ENCODE data around the gene KCNK17.
"Not testable (repeated sequence)": the region's sequence is repeated elsewhere in the genome, so short reads cannot be mapped to it uniquely, and the experiment has no call there.

KCNK17 gene

DNA sequence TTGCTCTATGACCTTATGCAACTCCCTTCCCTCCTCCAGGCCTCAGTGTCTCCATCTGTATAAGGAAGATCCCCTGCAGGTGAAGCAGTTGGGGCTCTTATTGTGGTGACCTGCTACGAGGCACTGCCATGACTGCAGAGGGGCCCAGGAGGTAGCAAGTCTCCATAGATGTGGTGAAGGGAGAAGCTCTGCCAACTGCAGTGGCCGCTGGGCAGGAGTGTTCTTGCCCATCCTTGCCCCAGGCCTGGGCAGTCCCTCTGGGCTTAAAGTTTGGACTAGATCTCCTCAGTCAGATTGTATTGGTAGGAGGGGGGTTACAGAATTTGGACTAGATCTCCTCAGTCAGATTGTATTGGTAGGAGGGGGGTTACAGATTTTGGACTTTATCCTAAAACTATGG, 12.2 kb downstream of the KCNK17 start:
- DNase-seq, result no peak

DNA sequence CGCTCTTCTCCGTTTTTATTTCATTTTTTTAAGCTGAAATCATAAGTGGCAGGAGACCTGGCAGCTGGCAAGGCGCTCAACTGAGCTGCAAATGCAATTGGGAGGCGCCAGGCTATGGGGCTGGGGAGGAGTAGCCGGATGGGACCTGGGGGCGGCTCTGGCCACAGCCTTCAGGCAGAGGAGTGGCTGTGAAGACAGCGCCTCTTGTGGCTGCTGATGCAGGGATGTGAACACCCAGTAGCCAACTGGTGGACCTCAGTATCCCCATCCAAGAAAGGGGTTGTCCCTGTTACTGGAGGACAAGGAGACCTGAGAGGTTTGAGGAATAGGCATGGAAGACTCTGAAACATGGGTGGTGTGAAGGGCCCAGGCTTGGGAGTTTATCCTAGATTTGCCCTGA, 12.6 kb downstream of the KCNK17 start:
- no peak for DNase-seq

DNA sequence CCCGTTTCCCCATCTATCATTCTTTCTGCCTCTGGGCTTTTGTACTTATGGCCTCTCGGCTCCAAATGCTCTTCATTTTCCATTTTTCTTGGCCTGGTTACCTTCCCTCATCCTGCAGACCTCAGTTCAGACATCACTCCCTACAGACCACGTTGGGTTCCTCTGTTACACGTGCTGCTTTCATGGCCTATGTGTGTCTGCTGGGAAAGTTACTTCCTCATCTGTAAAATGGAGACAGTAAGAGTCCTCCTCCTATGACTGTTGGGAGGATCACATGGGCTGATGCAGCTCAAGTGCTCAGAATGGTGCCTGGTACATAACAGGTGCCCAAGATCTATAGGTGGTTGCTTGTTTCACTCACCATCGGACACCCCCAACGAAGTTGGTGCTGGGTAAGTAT, 13.5 kb downstream of the KCNK17 start:
- peak in 1 of 2 donors; percentile 21 for DNase-seq

DNA sequence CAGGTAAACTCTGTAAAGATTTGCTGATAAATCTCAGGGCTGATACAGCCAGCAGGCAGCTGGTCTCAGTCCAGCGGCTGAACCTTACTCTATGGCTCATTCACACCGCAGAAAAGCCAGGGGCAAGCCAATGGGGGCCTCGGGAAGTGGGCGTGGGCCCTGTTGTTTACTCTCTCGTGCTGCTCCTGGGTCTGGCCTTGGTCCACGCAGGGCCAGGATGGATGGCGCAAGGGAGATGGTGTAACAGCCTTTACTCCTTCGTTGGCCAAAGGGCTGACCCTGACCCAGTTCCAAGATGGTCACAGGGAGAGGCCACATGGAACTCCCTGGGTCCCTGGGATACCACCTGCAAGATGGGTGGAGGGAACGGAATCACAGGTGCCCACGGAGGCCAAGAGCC, 16.2 kb downstream of the KCNK17 start:
- DNase-seq, result no peak

DNA sequence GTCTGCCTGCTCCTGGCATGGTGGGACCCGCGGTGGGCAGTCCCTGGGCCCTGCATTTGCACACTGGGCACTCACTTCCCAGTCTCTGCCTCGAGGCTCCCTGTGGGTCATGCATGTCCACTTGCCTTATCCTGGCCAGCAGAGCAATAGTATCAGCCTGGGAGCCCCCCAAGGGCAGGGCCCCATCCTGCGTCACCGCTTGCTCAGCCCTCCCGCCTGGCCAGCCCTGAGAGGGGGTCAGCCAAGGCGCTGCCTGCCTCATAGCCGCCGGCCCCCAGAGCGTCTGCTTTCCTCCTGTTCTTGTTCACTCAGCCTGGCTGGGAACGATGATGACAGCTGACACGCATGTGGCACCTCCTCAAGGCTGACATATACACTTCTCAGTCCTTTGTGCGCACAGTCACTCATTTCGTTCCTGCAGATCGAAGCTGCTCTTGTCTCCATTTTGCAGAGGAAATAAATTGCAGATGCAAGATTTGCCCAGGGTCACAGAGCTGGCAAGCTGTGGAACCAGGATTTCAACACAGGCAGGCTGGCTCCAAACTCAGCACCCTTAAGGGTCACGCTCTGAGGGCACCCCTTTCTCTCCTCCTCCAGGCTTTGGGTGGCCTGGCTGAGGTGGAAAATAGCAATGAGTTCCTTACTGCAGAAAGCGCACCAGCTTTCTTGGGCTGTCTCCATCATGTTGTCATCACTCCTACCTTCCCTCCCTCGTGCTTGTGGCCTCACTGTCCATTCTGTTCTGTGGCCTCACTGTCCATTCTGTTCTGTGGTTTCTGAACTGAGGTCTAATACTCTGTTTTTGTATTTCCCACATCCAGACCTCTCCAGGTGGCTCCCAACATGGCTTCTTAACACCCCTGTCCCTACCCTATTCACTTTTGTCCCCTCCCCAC, 17.2 kb downstream of the KCNK17 start:
- no peak for DNase-seq

DNA sequence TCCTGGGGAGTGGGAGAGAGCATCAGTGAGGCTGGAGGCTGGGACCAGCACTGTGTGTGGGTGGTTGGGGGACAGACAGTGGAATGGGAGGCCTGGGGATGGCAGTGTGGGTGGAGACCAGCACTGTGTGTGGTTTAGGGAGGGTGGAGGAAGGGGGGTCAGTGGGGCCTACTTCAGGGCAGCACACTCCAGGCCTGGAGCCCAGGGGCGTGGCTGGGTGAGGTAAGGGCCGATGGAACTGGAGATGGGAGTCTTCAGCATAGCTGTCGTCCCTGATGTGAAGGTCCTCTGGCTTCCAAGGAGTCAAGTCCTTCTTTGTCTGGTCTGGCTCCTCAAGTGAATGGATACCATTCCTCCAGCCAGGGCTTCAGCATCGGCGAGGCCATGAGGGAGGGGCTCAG, 18.6 kb downstream of the KCNK17 start:
- DNase-seq, result no peak

DNA sequence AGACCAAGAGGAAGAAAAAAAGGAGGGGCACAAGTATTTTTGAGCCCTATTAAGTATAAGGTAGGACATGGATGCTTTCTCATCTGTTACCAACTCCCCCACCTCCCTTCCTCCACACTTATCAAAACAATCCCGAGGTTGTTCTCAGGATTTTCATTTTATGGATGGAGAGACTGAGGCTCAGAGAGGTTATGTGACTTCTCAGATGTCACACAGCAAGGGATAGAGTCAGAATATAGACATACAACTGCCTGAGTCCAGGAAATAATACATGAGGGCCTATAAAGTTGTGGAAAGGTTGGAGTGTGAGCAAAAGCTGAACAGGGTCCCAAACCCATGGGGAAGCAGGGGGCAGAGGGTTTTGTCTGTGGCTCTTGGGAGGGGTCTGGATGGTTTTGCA, 19.3 kb downstream of the KCNK17 start:
- no peak for DNase-seq

DNA sequence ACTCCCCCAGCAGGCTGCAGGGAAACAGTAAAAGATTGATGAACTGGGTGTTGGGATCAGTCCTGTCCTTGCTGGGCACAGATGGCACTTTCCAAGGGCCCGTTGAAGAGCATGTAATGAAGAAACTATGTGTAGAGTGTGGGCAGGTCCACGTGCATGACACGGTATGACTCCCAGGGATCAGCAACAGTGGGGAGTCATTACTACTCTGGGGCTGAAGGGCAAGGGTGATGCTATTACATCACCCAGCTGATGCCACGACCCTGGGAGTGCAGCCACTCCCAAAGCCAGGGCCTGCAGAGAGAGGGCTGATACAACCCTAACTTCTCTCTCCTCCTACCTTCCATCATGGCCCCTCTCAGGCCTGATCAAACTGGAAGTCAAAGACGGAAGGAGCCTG, 20.1 kb downstream of the KCNK17 start:
- DNase-seq, result no peak

DNA sequence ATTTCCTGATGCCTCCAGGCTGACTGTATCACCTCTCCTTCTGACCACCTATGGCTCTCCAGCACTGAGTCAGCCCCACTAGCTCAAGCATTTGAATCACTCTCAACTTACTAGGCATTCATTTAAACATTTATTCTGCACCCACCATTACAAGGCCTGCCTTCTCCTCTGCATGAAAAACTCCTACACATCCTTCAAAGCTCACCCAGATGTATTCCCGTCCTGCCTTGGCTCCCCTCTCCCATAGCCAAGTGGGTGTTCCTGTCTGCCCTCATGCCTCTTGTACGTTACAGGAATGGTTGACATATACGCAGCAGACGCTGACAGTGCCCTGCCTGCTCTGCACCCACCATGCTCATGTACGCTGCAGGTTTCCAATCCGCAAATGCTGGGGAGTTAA, 21.6 kb downstream of the KCNK17 start:
- DNase-seq, result no peak

DNA sequence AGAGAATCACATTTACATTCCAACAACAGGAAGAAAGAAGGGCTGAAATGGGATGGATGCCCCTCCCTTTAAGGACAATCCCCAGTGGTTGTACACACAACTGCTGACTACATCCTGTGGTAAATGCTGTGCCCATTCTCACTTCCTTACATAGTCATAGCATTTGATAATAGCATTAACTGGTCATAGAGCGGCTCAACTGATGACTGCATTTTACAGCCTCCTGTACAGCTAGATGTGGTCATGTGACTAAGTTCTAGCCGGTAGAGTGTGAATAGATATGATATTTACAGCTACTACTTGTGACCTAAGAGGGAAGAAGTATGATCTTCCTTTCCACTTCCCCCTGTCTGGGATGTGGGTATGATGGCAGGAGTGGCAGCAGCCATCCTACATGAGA, 24.7 kb downstream of the KCNK17 start:
- DNase-seq, result no peak

DNA sequence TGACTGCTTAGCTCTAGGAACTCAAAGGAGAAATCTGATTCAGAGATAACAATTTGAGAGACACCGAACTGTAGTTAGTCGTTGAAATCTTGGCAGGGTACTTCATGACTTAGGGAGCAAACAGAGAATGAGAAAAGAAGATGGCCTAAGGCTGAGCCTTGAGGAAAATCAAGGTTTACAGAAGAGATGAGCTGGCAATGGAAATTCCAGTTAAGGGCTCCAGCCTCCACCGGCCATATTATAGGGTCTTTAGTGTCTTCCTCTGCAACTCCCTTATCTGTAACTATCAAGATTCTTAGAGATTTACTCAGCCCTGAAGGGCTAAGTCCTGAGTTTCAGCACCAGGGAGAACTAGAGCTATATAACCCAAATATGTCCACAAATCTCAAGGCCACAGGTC, 26.6 kb downstream of the KCNK17 start:
- DNase-seq, result no peak

DNA sequence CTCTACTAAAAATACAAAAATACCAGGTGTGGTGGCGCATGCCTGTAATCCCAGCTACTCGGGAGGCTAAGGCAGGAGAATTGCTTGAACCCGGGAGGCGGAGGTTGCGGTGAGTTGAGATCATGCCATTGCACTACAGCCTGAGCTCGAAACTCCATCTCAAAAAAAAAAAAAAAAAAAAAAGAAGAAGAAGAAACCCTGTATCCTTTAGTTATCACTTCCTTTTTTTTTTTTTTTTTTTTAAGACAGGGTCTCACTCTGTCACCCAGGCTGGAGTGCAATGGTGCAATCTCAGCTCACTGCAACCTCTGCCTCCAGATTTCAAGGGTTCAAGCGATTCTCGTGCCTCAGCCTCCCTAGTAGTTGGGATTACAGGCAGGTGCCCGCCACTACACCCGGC, 27.6 kb downstream of the KCNK17 start:
- DNase-seq, result not testable (repeated sequence)

DNA sequence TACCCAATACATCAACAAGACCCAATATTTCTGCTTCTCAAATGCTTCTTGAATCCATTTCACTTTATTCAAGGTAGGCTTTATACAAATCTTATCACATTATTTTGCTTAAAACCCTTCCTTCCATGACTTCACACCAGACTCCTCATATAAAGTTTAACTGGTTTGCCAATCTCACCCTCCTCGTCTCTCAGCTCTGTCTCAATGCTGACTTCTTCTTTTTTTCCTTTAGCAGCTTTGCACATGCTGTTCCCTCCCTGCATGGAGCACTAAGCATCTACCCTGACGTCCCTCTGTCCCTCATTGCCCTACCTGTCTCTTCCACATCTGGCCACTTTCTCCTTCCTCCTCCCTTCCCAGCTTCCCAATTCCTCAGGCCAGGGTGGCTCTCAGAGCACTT, 31.4 kb downstream of the KCNK17 start:
- DNase-seq, result no peak

DNA sequence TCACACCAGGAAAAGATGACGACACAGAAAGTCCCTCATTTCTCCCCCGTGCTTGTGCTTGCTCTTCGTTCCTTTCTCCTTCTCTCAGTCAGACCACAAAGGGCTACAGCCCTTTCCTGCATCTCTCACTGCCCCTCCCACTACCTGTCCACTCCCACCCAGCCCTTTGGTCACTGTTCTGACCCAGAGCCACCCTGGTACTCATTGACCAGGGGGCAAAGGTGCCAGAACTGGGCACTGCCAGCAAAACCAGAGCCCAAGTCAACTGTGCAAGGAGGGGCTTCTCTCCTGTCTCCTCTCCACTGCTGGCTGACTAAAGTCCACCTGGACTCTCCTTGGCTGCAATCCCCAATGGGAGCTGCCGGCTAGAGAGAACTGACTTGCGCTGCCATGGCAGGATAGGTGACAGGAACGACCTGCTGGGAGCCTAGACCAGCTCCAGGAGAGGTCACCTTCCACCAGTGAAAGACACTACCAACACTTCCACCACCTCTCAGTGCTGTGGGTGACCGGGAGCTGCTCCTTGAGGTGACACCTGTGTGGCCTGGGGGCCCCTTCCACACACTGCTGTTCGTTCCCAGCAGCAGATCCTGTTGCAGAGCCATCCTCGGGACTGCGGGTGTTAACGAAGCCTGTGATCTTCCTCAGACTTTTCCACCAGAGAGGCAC, 32.8 kb downstream of the KCNK17 start:
- no peak for DNase-seq

DNA sequence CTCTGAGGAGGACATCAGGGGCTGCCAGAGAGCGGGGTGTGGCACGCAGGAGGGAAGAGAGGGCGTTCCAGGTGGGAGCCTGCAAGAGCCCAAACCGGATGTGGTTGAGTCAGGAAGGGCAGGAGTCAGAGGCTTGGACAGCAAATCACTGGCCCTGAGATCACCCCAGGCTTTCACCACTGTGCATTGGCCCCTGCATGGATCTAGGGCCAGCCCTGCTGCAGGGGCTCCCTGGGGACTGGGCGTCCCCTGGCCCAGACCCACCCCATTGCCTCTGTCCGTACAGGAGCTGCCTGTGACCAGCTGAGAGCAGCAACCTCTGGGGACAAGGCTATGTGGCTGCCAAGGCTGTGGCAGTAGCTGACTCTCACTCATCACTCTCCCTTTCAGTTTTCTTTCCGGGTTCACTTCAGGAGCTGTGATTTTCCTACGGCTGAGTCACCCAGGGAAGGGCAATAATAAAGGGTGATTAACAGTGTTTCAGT, 33.9 kb downstream of the KCNK17 start:
- DNase-seq, result no peak

DNA sequence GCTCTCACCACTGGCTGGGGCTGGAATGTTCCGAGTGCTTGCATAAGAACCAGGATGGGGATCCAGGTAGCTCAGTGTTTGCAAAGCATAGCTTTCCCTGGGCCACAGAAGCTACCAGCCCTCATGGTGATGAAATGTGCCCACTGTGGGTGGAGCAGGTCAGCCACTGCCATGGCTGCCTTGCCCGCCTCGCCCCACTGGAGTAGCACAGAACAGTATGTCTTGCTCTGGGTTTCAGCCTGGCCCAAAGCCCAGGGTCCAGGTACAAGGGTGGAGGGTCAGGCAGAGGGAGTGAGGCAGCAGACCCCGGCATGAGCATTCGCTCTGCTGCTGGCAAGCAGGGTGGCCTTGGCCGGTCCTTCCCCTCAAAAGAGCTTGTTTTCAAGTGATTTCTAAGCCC, 34.7 kb downstream of the KCNK17 start:
- DNase-seq, result no peak

DNA sequence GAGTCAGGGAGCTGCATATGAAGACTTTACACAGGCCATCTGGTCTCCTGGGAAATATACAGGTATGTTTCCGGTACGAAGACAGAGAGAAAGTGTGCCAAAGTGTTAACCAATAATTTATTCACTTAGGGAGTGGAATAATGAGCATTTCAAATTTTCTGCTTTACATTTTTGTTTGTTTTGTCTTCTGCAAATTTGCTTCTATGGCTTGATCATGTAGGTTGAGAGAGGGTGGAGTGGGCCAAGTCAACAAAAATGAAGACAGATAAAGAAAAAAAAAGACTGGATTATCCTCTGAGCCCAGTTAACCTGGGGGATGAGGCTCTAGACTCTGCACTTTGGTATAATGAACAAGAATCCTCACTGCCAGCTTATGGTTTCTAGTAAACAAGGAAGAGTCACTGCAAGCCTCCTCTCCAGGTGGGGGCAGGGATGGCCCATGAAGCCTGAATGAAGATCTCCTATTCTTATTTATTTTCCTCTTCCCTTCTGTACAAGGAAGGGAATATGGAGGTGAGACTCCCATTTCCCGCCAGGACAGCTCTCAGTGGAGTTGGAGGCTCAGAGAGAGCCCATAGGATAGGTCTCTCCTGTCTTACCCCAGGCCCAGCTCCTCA, 37.7 kb downstream of the KCNK17 start:
- no peak for DNase-seq

DNA sequence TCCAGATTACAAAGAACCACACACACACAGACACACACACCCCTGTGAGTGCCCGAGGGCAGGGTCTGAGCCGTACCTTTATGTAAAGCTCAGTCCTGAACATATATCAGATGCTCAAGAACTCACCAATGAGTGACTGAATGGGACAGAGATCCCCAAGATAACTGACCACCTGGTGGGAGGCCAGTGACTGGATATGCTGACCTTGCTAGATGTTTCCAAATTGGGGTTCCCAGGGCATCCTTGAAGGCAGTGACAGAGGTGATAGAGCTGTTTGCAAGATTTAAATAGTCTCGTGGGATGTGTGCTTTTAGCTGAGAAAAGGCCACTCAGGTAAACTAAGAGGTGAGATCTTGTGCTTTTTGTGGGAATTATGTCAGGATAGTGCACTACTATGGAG, 39.3 kb downstream of the KCNK17 start:
- no peak for DNase-seq

DNA sequence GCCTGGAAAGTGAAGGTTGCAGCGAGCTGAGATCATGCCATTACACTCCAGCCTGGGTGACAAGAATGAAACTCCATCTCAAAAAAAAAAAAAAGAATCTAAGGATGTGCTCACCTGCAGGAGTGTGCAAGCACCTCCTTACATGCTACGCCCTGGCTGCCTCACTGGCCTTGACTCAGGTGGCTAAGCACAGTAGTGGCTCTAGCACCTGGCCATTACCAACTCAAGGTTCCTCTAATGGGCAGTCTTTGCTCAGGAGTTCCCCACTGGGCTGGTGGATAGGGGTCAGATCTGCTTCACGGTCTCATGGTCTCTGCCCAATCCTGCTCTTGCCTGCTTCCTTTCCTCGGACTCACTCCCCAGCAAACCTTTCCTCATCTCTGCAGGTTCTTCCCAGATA, 39.7 kb downstream of the KCNK17 start:
- DNase-seq, result no peak

DNA sequence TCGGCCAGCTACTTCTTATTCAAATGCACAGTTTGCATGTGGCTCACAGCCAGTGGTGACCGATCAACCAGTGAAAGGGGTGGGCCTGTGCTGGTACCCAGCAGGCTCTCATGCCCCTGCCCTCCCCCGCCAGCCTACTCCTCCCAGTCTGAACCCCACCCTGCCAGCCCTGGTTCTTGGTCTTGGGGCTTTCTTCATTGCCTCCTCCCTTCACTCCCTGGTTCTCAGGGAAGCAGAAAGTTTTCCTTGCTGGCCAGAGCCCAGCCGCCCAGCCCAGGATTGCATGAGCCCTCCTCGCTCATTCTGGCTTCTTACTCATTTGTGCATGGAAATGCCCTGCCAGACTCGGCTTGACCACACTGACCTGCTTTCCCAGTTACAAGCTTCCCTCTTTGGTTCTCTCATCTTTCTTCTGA, 40.8 kb downstream of the KCNK17 start:
- no peak for DNase-seq

DNA sequence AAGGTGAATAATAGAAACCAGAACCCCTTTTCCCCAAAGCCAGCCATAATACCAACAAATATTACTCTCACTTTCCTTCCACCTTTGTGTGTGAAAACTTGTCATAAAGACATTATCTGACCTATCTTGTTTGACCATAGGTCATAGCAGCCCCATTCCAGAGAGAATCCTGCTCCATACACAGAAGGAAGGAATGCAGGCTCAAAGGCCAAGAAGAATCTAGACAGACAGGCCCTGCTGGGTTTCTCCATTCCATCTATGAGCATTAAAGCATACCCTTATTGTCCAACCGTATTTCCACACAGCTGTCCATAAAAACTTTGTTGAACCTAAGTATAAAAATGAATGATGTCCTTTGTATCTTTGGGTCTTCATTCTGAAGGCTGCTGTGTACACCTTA, 44.3 kb downstream of the KCNK17 start:
- no peak for DNase-seq

DNA sequence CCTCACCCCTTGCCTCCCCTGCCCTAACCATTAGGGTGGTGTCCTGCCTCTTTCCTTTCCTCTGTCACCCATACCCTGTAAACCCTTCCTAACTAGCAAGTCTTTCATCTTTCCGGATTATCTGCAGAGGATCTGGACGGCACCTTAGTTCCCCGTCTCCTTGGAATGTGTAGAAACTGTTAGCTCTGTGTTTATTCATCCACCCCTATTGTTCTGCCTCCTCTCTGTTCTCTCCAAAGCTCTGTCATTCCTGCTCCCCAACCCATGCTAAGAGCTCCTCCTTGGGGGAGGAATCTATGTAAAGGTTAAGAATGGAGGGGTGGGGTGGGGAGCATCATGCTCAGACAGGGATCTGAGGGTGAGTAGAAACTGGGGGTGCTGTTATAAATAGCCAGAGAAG, 45.5 kb downstream of the KCNK17 start:
- DNase-seq, result no peak

DNA sequence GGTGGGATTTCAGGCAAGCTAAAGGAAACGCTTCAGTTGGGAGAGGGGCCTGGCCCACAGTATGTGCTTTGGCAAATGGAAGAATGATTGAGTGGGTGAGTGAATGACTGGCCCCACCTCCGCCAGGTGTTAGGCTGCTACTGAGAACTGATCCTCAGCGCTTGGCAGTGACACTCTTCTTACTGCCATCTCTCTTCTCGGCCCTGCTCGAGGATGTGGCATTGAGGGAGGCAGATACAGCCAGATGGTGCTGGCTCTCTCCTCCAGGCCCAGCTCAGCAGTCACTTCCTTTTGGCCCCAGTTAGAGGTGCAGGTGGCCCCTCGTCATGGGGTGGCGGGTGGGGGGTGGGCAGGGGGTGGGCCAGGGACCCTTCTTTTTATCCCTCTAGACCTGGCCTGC, 46.0 kb downstream of the KCNK17 start:
- DNase-seq, result no peak

DNA sequence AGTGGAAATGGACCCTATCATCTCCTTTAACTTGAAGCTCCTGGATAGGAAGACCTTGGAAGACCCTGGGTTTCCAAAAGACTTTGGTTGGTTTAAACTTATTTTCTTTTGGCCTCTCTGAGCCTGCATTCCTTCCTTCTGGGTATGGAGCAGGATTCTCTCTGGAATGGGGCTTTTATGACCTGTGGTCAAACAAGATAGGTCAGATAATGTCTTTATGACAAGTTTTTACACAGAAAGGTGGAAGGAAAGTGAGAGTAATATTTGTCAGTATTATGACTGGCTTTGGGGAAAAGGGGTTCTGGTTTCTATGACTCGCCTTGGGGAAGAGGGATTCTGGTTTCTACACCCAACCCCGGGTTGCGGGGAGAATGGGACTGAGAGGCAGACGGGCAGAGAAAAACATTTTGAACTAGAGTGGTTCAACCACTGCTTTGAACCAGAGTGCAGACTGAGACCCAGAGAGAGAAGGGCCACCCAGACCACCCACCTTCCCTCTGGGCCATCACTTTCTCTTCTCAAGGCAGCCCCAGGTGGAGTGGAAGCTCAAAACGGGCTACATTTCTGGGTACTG, 47.4 kb downstream of the KCNK17 start:
- no peak for DNase-seq

Measured in hippocampal formation (tissue), 2 donors.